ENCODE results near the gene P2RX6. TPM values are rescaled to one million over a fixed set of nuclear protein-coding genes. Genes with fewer than 3 reads are reported as not detected.

Gene P2RX6
- total and polyA plus RNA-seq, 2 experiments from 2014 or later, result not detected

GRCh38 chr22:21032868-21033688 is 18.1 kb downstream of the P2RX6 start (continued):
- no peak for TF ChIP-seq EZH2phosphoT487 (IDR thresholded peaks at IDR 0.05; ENCODE audit: unreplicated experiment)
- TF ChIP-seq ZNF462 (CRISPR knock-in tag; IDR thresholded peaks at IDR 0.05), result no peak
- no peak for TF ChIP-seq NANOG (IDR thresholded peaks at IDR 0.05; ENCODE audit: borderline replicate concordance)
- TF ChIP-seq CREB1 (CRISPR knock-in tag; IDR thresholded peaks at IDR 0.05; ENCODE audit: low read depth), result no peak

GRCh38 chr22:21033895-21034294 is 18.9 kb downstream of the P2RX6 start:
- H3K4me2 ChIP-seq, result no peak overlapping the region
- Mint-ChIP-seq H3K27ac (no peak overlapping the region), H3K9me3 (no peaks in the 10 kb centered on the region; the same call in 2 of the 3 replicates), H3K4me3 (no peak overlapping the region), H3K36me3 (ENCODE audit: low read depth) (no peaks in the 10 kb centered on the region), H3K27me3 (ENCODE audit: insufficient read depth, low read depth, poor library complexity) (peaks cover 34% of the 10 kb centered on the region), H3K4me1 (peaks cover 8% of the 10 kb centered on the region)
- H3K27ac ChIP-seq (ENCODE audit: low read depth), result no peak overlapping the region
- H4K20me1 ChIP-seq (replicated peaks; ENCODE audit: insufficient read depth), result no peaks in the 10 kb centered on the region
- no peaks in the 10 kb centered on the region for H3K9me2 ChIP-seq (ENCODE audit: insufficient read depth)
- no peak overlapping the region for H2AFZ ChIP-seq
- no peak overlapping the region for H3K4me3 ChIP-seq
- H3K27me3 ChIP-seq (ENCODE audit: insufficient read depth), result peaks cover 26% of the 10 kb centered on the region
- DNase-seq (ENCODE audit: low spot score) (no peak), ATAC-seq (no peak)
- no peaks in the 10 kb centered on the region for H3K79me2 ChIP-seq (replicated peaks; ENCODE audit: insufficient read depth)
- H3F3A ChIP-seq (replicated peaks; ENCODE audit: low read depth), result no peaks in the 10 kb centered on the region
- TF ChIP-seq CTCF (conservative IDR thresholded peaks at IDR 0.05; ENCODE audit: low read depth in 2 of 2) (no peak), JUNB (IDR thresholded peaks at IDR 0.05; ENCODE audit: unreplicated experiment) (no peak), EZH2 (IDR thresholded peaks at IDR 0.05; ENCODE audit: low read depth, unreplicated experiment) (no peak), CREB1 (CRISPR knock-in tag; IDR thresholded peaks at IDR 0.05; ENCODE audit: low read depth) (no peak), ETS1 (IDR thresholded peaks at IDR 0.05) (no peak), EZH2phosphoT487 (IDR thresholded peaks at IDR 0.05; ENCODE audit: unreplicated experiment) (no peak), ZNF331 (CRISPR knock-in tag; IDR thresholded peaks at IDR 0.05; ENCODE audit: low read depth) (no peak), ZNF114 (CRISPR knock-in tag; IDR thresholded peaks at IDR 0.05) (no peak), POLR2AphosphoS5 (IDR thresholded peaks at IDR 0.05; ENCODE audit: low read depth) (no peak), STAT1 (IDR thresholded peaks at IDR 0.05; ENCODE audit: unreplicated experiment) (no peak)
- peaks cover 3% of the 10 kb centered on the region; the same call in 1 of the 2 replicates for H3K4me1 ChIP-seq (ENCODE audit: insufficient read depth)
- no peaks in the 10 kb centered on the region for H3K36me3 ChIP-seq (ENCODE audit: insufficient read depth)
